PFSK-1 (cell line): ENCODE results near the gene FRMD4B.

Source experiments
- FOXP2 ChIP-seq: optimal IDR thresholded peaks from 2 replicates; pipeline ENCODE3; 2011; ENCODE audit warnings: borderline replicate concordance, control low read depth, inconsistent platforms; ENCODE audit not compliant: insufficient read depth; ENCODE audit errors: extremely low read length, extremely low read depth
- POLR2AphosphoS5 ChIP-seq: IDR thresholded peaks from 2 replicates; pipeline ENCODE4 v1.6.1; 2012; ENCODE audit warnings: low read depth, mild to moderate bottlenecking, control low read depth, low read length, moderate library complexity
- REST ChIP-seq, 2 experiments: IDR thresholded peaks; 2 replicates each; pipeline versions ENCODE4 v1.6.1 to v1.8.0; 2011 to 2012; ENCODE audit warnings: low read depth in 2 of 2, low read length in 2 of 2, control low read depth in 1 of 2, inconsistent platforms in 1 of 2, mild to moderate bottlenecking in 1 of 2, moderate library complexity in 1 of 2; ENCODE audit not compliant: insufficient read depth in 1 of 2
- SIN3A ChIP-seq: IDR thresholded peaks from 2 replicates; pipeline ENCODE4 v1.6.1; 2012; ENCODE audit warnings: mild to moderate bottlenecking, low read length, moderate library complexity, borderline replicate concordance; ENCODE audit not compliant: insufficient read depth
- TAF1 ChIP-seq: IDR thresholded peaks from 2 replicates; pipeline ENCODE4 v1.6.1; 2012; ENCODE audit warnings: low read length, control low read depth, borderline replicate concordance; ENCODE audit not compliant: insufficient read depth

- TF ChIP-seq POLR2AphosphoS5: no peak
- TF ChIP-seq REST (IDR thresholded peaks at IDR 0.05; ENCODE audit: insufficient read depth in 1 of 2, low read depth in 2 of 2, low read length in 2 of 2): no peak
- no peak for TF ChIP-seq TAF1
- no peak for TF ChIP-seq FOXP2
- no peak for TF ChIP-seq SIN3A
These were observed 14.8 kb upstream of the FRMD4B start for GRCh38 chr3:69400683-69401082.
